BLaER1 (cell line): ENCODE data around the gene AMMECR1.

Source experiments
- H3K27ac ChIP-seq: shearing (Covaris generic); formaldehyde crosslinking; 2 replicates; pipeline ENCODE4 v1.8.1; 2022
- H3K27me3 ChIP-seq: shearing (Covaris generic); formaldehyde crosslinking; 2 replicates; pipeline ENCODE4 v1.8.1; 2022
- H3K36me3 ChIP-seq: shearing (Covaris generic); formaldehyde crosslinking; 2 replicates; pipeline ENCODE4 v1.8.1; 2022
- H3K4me1 ChIP-seq: shearing (Covaris generic); formaldehyde crosslinking; 2 replicates; pipeline ENCODE4 v1.8.1; 2022
- H3K4me2 ChIP-seq: shearing (Covaris generic); formaldehyde crosslinking; 2 replicates; pipeline ENCODE4 v1.8.1; 2022
- H3K4me3 ChIP-seq: shearing (Covaris generic); formaldehyde crosslinking; 2 replicates; pipeline ENCODE4 v1.8.1; 2022
- H3K9ac ChIP-seq: shearing (Covaris generic); formaldehyde crosslinking; 2 replicates; pipeline ENCODE4 v1.8.1; 2022
- H3K9me3 ChIP-seq: shearing (Covaris generic); formaldehyde crosslinking; 2 replicates; pipeline ENCODE4 v1.8.1; 2022
- H4K20me1 ChIP-seq: shearing (Covaris generic); formaldehyde crosslinking; 2 replicates; pipeline ENCODE4 v1.8.1; 2022
- Cebpa-rat ChIP-seq: shearing (Covaris generic); IDR thresholded peaks from 2 replicates; pipeline ENCODE4 v1.8.1; 2022

Gene AMMECR1

DNA sequence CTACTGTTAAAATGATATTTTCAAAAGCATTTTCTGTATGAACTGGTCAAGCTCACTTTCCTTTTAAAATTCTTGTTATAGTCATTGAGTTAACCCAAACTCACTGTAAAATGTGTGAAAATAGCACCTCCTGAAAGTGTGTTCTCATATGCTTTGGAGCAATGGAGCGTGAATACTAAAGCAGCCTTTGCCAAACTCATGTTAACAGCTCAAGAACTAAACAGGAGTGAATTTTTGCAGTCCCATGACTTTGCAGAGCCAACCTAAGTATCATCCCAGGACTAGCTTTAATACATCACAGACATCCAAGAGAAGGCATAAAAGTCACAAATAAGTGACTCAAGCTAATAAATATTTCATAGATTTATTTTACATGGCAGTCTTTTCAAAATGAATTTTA is 2.3 kb downstream of the AMMECR1 start:
- Histone ChIP-seq H3K27me3 (peaks cover 77% of the 10 kb centered on the region), H3K9ac (no peak overlapping the region), H3K27ac (no peak overlapping the region), H3K9me3 (no peaks in the 10 kb centered on the region; the same call in 1 of the 2 replicates), H4K20me1 (peaks cover 61% of the 10 kb centered on the region), H3K36me3 (no peaks in the 10 kb centered on the region), H3K4me1 (peaks cover 39% of the 10 kb centered on the region), H3K4me2 (peak overlapping the region; percentile 65), H3K4me3 (peak overlapping the region; percentile 83)
- TF ChIP-seq Cebpa-rat = no peak

DNA sequence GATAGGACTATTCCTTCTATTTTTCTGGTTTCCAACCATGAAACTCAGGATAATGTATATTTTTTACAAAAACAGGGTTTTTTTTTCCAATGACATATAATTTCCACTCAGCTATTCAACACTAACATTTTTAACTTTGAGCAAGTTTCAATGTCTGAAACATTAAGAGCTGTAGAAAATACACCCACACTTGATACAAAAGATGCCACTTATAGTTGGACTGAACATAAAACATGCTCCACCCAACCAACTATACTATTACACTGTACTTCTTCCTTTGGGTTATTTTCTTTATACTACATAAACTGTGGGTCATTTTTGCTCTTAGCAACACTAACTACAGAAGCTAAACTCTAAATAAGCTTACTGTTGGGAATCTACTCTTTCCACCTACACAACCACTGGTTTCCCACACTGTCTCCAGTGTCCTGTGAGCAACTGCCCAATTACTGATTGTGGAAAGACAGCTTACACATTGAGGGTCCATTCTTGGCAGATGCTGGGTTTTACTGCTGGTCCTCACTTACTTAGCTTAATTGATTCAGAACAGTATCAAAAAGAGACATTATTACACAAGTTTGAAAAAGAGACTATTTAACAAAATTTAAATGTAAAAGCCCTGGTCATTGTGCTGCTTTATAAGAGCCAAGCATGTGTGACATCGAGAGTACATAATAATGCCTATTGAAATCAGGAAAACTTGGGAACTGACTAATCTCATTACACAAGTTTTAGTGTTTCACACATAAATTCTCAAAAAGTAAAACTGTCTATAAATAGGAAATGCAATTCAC is 6.3 kb downstream of the AMMECR1 start:
- no peak overlapping the region for H3K4me2 ChIP-seq
- H3K36me3 ChIP-seq = no peaks in the 10 kb centered on the region
- H3K27ac ChIP-seq = no peak overlapping the region
- H3K4me3 ChIP-seq = no peak overlapping the region
- no peak for TF ChIP-seq Cebpa-rat
- H3K9me3 ChIP-seq = no peaks in the 10 kb centered on the region
- H4K20me1 ChIP-seq = peaks cover 86% of the 10 kb centered on the region
- peaks cover 86% of the 10 kb centered on the region for H3K27me3 ChIP-seq
- H3K9ac ChIP-seq = no peak overlapping the region
- peaks cover 24% of the 10 kb centered on the region for H3K4me1 ChIP-seq

DNA sequence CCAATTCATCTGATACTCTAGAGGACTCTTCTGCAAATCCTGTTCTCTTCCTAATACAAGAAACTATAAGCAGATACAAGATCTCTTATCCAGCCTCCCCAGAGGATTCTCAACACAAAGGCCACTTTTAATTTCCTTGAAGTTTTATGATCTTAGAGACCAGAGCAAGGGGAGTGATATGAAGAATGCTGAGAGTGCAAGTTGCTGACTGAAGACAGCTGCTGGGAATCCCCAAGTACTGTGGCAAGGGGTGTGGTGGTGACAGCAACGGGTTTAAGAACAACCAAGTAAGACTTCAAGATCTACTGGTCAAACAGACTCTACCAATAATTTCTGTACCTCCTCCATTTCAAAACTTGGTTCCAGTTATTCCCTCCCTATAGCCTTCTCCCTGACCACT is 7.0 kb downstream of the AMMECR1 start:
- Histone ChIP-seq H3K36me3 (no peaks in the 10 kb centered on the region), H3K9ac (no peak overlapping the region), H4K20me1 (peaks cover 79% of the 10 kb centered on the region), H3K4me2 (no peak overlapping the region), H3K27ac (no peak overlapping the region), H3K27me3 (peaks cover 84% of the 10 kb centered on the region), H3K4me1 (peaks cover 24% of the 10 kb centered on the region), H3K9me3 (no peaks in the 10 kb centered on the region), H3K4me3 (no peak overlapping the region)
- TF ChIP-seq Cebpa-rat = no peak

- peaks cover 79% of the 10 kb centered on the region for H4K20me1 ChIP-seq
- no peak overlapping the region for H3K9ac ChIP-seq
- TF ChIP-seq Cebpa-rat = no peak
- no peak overlapping the region for H3K4me3 ChIP-seq
- no peaks in the 10 kb centered on the region for H3K36me3 ChIP-seq
- no peak overlapping the region for H3K4me2 ChIP-seq
- H3K9me3 ChIP-seq = no peaks in the 10 kb centered on the region
- H3K4me1 ChIP-seq = peaks cover 20% of the 10 kb centered on the region
- peaks cover 84% of the 10 kb centered on the region for H3K27me3 ChIP-seq
- H3K27ac ChIP-seq = no peak overlapping the region
Observed at GRCh38 chrX:110310000-110310790, 7.7 kb downstream of the AMMECR1 start.

DNA sequence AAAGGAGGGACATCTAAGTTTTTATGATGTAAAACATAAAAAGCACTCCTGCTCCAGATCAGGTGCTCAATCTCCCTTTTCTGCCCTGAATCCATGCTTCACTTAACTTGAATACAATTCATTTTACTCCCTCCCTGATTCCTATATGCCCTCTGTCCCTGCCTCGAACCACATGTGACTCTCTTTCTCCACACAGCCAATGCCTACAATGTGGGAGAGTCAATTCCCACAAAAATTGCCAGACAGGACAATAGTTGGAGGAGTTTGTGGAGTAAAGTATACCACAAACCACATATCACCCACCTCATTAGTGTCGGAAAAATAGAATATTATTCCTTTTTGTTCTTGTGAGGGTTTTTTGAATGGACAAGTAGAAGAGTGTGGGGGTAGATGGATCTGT is 9.7 kb downstream of the AMMECR1 start:
- no peaks in the 10 kb centered on the region for H3K36me3 ChIP-seq

GRCh38 chrX:110304884-110305283 is 13.0 kb downstream of the AMMECR1 start:
- TF ChIP-seq Cebpa-rat = no peak
- H3K4me2 ChIP-seq = no peak overlapping the region
- peaks cover 67% of the 10 kb centered on the region for H4K20me1 ChIP-seq
- no peak overlapping the region for H3K4me3 ChIP-seq
- 0 out of 2 replicates have a peak, but pooled peaks cover 3% of the 10 kb centered on the region for H3K36me3 ChIP-seq
- H3K4me1 ChIP-seq = peaks cover 1% of the 10 kb centered on the region; the same call in 1 of the 2 replicates
- peaks cover 6% of the 10 kb centered on the region; the same call in 1 of the 2 replicates for H3K9me3 ChIP-seq
- peaks cover 81% of the 10 kb centered on the region for H3K27me3 ChIP-seq
- H3K27ac ChIP-seq = no peak overlapping the region
- H3K9ac ChIP-seq = no peak overlapping the region

More for the DNA sequence above, 9.7 kb downstream of the AMMECR1 start:
- Histone ChIP-seq H3K4me1 (peaks cover 12% of the 10 kb centered on the region), H3K27me3 (peaks cover 82% of the 10 kb centered on the region), H3K4me2 (no peak overlapping the region), H3K4me3 (no peak overlapping the region), H3K9me3 (no peaks in the 10 kb centered on the region), H3K9ac (no peak overlapping the region), H3K27ac (no peak overlapping the region), H4K20me1 (peaks cover 73% of the 10 kb centered on the region)
- no peak for TF ChIP-seq Cebpa-rat

DNA sequence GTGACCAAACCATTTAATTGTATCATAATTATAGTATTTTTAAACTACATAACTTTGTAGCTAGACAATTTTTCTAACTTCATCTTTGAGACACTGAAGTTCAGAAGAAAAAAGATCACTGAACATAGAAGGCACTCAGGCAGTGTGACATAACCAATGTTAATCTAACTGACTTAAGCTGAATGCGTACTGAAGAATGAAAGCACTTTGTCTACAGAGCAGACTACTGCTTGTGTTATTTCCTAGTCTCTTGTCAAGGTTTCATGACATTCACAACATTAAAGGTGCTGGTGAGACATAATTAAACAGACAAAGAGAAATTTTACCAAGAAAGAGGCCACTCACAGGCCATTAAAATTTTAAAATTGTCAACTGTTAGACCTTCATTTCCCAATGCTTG is 13.5 kb downstream of the AMMECR1 start:
- H3K9ac ChIP-seq = no peak overlapping the region
- H4K20me1 ChIP-seq = peaks cover 63% of the 10 kb centered on the region
- H3K9me3 ChIP-seq = peaks cover 6% of the 10 kb centered on the region; the same call in 1 of the 2 replicates
- H3K4me2 ChIP-seq = no peak overlapping the region
- no peaks in the 10 kb centered on the region for H3K4me1 ChIP-seq
- H3K27ac ChIP-seq = no peak overlapping the region
- 0 out of 2 replicates have a peak, but pooled peaks cover 3% of the 10 kb centered on the region for H3K36me3 ChIP-seq
- H3K4me3 ChIP-seq = no peak overlapping the region
- H3K27me3 ChIP-seq = peaks cover 80% of the 10 kb centered on the region
- TF ChIP-seq Cebpa-rat = no peak

- Histone ChIP-seq H3K36me3 (0 out of 2 replicates have a peak, but pooled peaks cover 3% of the 10 kb centered on the region), H3K4me1 (no peaks in the 10 kb centered on the region), H4K20me1 (peaks cover 53% of the 10 kb centered on the region; the same call in 1 of the 2 replicates), H3K4me3 (no peak overlapping the region), H3K27me3 (peaks cover 68% of the 10 kb centered on the region), H3K9ac (no peak overlapping the region), H3K9me3 (peaks cover 6% of the 10 kb centered on the region; the same call in 1 of the 2 replicates), H3K4me2 (no peak overlapping the region), H3K27ac (no peak overlapping the region)
- TF ChIP-seq Cebpa-rat = no peak
Observed at GRCh38 chrX:110302975-110303374, 14.9 kb downstream of the AMMECR1 start.

DNA sequence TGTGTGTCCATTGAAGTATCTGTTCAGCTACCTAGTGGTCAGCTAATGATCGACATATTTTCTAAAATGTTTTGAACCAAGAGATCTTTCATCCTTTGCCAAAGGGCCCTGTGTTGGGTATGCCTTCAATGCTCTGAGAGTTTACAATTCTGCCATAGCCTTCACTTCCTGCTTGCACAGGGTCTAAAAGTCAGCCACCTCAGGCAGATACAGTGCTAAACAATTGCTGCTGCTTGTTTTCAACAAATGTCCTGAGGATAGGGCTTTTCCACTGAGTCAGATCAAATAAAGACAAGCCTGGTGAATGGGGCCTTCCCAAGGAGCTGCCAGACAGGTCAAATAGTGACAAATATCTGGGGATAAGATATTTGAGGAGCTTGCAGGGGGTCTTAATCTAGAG is 16.7 kb downstream of the AMMECR1 start:
- Histone ChIP-seq H3K9ac (no peak overlapping the region), H3K9me3 (peaks cover 21% of the 10 kb centered on the region), H3K4me3 (no peak overlapping the region), H4K20me1 (peaks cover 47% of the 10 kb centered on the region; the same call in 1 of the 2 replicates), H3K27ac (no peak overlapping the region), H3K27me3 (peaks cover 78% of the 10 kb centered on the region), H3K36me3 (0 out of 2 replicates have a peak, but pooled peaks cover 3% of the 10 kb centered on the region), H3K4me1 (no peaks in the 10 kb centered on the region), H3K4me2 (no peak overlapping the region)
- TF ChIP-seq Cebpa-rat = no peak

DNA sequence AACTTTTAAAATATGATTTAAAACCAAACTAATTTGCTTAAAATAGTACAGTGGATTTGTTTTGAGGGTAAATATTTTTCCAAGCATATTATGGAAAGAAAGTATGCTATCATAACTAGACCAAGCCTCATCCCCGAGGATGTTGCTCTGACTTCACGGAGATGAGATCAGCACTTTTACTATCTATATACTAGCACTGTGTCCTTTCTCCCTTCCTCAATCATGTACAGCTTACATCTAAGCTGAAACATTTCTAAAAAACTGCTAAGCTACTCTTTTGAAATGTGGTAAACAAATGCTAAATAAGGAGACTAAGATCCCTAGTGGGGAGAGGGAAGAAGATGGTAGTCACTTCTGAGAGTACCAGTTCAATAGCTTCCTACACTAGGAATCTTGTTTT is 23.8 kb downstream of the AMMECR1 start:
- Histone ChIP-seq H3K9me3 (peaks cover 19% of the 10 kb centered on the region), H3K27me3 (peaks cover 71% of the 10 kb centered on the region), H4K20me1 (0 out of 2 replicates have a peak, but pooled peaks cover under 1% of the 10 kb centered on the region), H3K4me1 (no peaks in the 10 kb centered on the region), H3K4me2 (no peak overlapping the region), H3K27ac (no peak overlapping the region), H3K4me3 (no peak overlapping the region), H3K36me3 (no peaks in the 10 kb centered on the region), H3K9ac (no peak overlapping the region)
- TF ChIP-seq Cebpa-rat = no peak
